HEK293 (cell line): ENCODE results near the gene EPHB3.

Experiments used
- ZNF121 ChIP-seq: fragments of 450-650 bp; formaldehyde crosslinking; IDR thresholded peaks from 2 replicates; pipeline ENCODE4 v1.5.1; 2016; ENCODE audit warnings: missing biosample characterization, missing genetic modification characterization
- ZNF274 ChIP-seq, 2 experiments: fragments of 200-500 bp in 1 of 2; fragments of 450-650 bp in 1 of 2; sonication (Bioruptor generic) in 1 of 2; formaldehyde crosslinking in 1 of 2; IDR thresholded peaks; 2 replicates each; pipeline versions ENCODE4 v1.5.1 to v1.6.1; 2014 to 2016; ENCODE audit warnings: borderline replicate concordance in 1 of 2, inconsistent platforms in 1 of 2, low read length in 1 of 2, missing biosample characterization in 1 of 2, missing genetic modification characterization in 1 of 2
- ZNF600 ChIP-seq: fragments of 450-650 bp; formaldehyde crosslinking; IDR thresholded peaks from 2 replicates; pipeline ENCODE4 v1.5.1; 2016; ENCODE audit warnings: missing biosample characterization, missing genetic modification characterization
- TF ChIP-seq, protein P1 (sequence below): fragments of 450-650 bp; formaldehyde crosslinking; IDR thresholded peaks from 2 replicates; pipeline ENCODE4 v1.5.1; 2016; ENCODE audit warnings: missing biosample characterization, missing genetic modification characterization
- TF ChIP-seq, protein P2 (sequence below): fragments of 450-650 bp; formaldehyde crosslinking; IDR thresholded peaks from 2 replicates; pipeline ENCODE4 v1.5.1; 2017; ENCODE audit warnings: missing biosample characterization, missing genetic modification characterization
- TF ChIP-seq, protein P3 (sequence below): fragments of 450-650 bp; formaldehyde crosslinking; optimal IDR thresholded peaks from 2 replicates; pipeline ENCODE3; 2016; ENCODE audit warnings: missing biosample characterization, mild to moderate bottlenecking, missing genetic modification characterization

DNA sequence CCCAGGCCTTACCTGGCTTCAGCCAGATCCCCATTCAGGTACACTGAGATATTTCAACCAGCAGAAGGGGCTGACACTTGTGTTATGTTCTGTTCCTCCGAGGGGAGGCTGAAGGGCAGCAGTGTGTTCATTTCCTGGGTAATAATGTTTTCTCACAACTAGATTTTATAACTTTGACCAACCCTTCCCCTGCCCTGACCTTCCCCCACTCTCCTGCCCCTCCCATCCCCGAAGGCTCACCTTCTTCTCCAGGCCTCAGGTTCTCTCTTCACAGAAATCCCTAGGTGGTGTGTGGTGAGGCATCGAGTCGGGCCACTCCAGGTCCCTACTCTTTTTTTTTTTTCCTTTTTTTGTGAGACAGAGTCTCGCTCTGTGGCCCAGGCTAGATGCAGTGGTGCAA, 34.6 kb downstream of the EPHB3 start:
- TF ChIP-seq ZNF600 (tag by site-specific recombination) = no peak
- TF ChIP-seq, protein P1, sequence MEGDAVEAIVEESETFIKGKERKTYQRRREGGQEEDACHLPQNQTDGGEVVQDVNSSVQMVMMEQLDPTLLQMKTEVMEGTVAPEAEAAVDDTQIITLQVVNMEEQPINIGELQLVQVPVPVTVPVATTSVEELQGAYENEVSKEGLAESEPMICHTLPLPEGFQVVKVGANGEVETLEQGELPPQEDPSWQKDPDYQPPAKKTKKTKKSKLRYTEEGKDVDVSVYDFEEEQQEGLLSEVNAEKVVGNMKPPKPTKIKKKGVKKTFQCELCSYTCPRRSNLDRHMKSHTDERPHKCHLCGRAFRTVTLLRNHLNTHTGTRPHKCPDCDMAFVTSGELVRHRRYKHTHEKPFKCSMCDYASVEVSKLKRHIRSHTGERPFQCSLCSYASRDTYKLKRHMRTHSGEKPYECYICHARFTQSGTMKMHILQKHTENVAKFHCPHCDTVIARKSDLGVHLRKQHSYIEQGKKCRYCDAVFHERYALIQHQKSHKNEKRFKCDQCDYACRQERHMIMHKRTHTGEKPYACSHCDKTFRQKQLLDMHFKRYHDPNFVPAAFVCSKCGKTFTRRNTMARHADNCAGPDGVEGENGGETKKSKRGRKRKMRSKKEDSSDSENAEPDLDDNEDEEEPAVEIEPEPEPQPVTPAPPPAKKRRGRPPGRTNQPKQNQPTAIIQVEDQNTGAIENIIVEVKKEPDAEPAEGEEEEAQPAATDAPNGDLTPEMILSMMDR (tag by site-specific recombination) = no peak
- no peak for TF ChIP-seq ZNF274 (IDR thresholded peaks at IDR 0.05; ENCODE audit: low read length)
- no peak for TF ChIP-seq ZNF274 (tag by site-specific recombination; IDR thresholded peaks at IDR 0.05; ENCODE audit: borderline replicate concordance)
- TF ChIP-seq, protein P2, sequence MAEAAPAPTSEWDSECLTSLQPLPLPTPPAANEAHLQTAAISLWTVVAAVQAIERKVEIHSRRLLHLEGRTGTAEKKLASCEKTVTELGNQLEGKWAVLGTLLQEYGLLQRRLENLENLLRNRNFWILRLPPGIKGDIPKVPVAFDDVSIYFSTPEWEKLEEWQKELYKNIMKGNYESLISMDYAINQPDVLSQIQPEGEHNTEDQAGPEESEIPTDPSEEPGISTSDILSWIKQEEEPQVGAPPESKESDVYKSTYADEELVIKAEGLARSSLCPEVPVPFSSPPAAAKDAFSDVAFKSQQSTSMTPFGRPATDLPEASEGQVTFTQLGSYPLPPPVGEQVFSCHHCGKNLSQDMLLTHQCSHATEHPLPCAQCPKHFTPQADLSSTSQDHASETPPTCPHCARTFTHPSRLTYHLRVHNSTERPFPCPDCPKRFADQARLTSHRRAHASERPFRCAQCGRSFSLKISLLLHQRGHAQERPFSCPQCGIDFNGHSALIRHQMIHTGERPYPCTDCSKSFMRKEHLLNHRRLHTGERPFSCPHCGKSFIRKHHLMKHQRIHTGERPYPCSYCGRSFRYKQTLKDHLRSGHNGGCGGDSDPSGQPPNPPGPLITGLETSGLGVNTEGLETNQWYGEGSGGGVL = no peak
- no peak for TF ChIP-seq ZNF121 (tag by site-specific recombination)
- TF ChIP-seq, protein P3, sequence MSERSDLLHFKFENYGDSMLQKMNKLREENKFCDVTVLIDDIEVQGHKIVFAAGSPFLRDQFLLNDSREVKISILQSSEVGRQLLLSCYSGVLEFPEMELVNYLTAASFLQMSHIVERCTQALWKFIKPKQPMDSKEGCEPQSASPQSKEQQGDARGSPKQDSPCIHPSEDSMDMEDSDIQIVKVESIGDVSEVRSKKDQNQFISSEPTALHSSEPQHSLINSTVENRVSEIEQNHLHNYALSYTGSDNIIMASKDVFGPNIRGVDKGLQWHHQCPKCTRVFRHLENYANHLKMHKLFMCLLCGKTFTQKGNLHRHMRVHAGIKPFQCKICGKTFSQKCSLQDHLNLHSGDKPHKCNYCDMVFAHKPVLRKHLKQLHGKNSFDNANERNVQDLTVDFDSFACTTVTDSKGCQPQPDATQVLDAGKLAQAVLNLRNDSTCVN = no peak
